Cerebellar nuclear complex (tissue), 1 donor: ENCODE results near the gene JAG2.
"Not testable (repeated sequence)": the region's sequence is repeated elsewhere in the genome, so short reads cannot be mapped to it uniquely, and the experiment has no call there.

Experiments
- DNase-seq, 2 experiments: peaks; one replicate each; lab custom pipeline; 2025; lab: John Stamatoyannopoulos, UW

The JAG2 gene

GRCh38 chr14:105116451-105117256 lies 51.9 kb downstream of the JAG2 start:
- no peak for DNase-seq

DNA sequence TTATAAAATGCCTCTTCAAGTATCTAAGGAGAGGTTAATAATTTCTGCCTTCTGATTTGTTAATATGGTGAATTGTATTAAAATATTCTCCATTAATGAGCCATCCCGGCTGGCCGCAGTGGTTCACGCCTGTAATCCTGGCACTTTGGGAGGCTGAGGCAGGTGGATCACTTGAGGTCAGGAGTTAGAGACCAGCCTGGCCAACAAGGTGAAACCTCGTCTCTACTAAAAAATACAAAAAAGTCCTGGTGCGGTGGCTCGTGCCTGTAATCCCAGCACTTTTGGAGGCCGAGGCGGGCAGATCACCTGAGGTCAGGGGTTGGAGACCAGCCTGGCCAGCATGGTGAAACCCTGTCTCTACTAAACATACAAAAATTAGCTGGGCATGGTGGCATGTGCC lies 59.3 kb downstream of the JAG2 start:
- not testable (repeated sequence) for DNase-seq

- DNase-seq, result no peak
Observed at GRCh38 chr14:105108516-105108864, 60.1 kb downstream of the JAG2 start.

DNA sequence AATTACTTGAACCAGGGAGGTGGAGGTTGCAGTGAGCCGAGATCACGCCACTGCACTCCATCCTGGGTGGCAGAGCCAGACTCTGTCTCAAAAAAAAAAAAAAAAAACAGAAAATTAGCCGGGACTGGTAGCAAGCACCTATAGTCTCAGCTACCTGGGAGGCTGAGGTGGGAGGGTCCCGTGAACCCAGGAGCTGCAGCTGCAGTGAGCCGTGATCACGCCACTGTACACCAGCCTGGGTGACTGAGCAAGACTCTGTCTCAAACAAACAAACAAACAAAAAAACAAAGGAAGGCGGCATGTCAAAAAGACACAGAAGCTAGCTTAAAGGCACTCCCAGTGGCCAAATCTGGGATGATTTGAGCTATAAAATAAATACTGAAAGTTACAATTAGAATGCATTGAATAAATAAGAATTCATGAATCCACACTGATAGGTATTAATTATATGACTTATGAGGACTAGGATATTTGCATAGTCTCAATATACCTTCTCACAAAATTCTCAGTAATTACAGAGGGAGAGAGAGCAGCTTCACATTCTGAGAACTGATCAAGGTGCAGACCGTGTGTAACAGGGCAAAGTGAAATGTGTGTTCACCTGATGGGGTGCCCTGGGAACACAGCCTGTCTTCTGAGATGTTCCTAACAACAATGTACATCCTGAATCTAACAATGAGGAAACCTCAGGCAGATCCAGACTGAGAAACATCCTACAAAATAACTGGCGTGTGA lies 60.6 kb downstream of the JAG2 start:
- DNase-seq, result no peak

GRCh38 chr14:105107351-105107750 lies 61.2 kb downstream of the JAG2 start:
- no peak for DNase-seq

GRCh38 chr14:105105158-105105557 lies 63.4 kb downstream of the JAG2 start:
- DNase-seq, result no peak

GRCh38 chr14:105102893-105103292 lies 65.7 kb downstream of the JAG2 start:
- no peak for DNase-seq

DNA sequence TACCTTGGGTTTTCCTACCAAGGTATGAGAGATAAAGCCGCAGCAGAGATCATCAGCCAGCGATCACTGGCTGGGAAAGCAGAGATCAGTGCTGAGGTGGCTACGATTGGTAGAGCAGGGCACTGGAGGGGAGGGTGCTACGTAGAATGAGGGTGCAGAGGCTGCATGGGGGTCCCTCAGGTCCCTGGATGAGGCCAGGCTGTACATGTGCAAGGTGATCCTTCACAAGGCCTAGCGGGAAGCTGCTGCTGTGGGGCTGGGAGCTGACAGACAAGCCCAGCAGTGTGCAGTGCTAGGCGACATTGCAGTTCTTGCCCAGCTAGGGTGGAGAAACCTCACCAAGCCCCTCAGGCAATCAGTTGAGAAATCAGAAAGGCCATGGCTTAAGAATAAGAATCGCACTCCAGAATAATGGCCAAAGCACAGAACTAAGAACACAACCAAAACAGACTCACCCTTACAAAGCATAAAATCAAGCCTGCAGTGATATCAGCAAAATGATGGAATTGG lies 66.2 kb downstream of the JAG2 start:
- DNase-seq, result no peak

DNA sequence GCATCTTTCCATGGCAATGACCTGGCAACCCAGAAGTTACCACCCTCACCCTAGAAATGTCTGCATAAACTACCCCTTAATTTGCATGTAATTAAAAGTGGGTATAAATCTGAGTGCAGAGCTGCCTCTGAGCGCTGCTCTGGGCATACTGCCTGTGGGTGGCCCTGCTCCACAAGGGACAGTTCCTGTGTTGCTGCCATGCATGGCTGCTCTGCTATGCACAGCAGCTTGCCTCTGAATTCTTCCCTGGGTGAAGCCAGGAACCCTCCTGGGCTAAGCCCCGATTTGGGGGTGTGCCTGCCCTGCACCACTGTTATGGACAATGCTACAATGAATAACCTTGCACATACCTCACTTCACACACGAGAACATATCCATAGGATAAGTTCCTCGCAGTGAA lies 67.7 kb downstream of the JAG2 start:
- no peak for DNase-seq

DNA sequence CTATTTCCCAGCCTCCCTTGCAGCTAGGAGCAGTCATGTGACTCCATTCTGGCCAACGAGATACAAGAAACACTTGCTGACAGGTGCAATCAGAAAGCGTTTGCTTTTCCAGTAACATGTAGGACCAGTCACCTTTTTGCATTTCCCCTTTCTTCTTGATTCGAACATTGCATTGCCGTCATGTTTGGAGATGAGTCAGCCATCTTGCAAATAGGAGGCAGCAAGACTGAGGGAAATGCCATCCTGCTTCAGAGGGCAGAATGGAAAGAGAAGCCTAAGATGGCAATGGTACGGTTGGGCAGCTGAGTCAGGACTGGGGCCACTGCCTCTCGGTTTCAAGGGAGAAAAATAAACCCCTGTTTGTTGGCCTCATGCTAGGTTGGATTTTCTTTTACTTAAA lies 68.8 kb downstream of the JAG2 start:
- DNase-seq, result no peak

DNA sequence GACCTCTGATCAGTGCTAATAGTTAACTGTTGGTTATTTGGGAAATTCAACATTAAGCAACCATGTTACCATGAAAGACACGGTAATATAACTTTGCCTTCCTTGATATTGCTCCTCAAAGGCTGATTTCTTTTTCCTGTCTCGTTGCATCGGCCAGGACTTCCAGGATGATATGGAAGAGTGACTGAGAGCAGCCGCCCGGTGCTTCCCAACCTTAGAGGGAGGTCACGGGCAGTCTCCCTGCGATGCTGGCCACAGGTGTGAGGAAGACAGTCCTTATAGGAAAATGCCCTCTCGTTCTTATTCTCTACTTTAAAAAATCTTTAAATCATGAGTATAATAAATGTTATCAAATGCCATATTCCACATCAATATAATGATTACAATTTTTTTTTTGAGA lies 70.3 kb downstream of the JAG2 start:
- no peak for DNase-seq

GRCh38 chr14:105097794-105098127 lies 70.8 kb downstream of the JAG2 start:
- DNase-seq, result no peak

- DNase-seq, result no peak
Observed at GRCh38 chr14:105096206-105096875, 72.2 kb downstream of the JAG2 start.

DNA sequence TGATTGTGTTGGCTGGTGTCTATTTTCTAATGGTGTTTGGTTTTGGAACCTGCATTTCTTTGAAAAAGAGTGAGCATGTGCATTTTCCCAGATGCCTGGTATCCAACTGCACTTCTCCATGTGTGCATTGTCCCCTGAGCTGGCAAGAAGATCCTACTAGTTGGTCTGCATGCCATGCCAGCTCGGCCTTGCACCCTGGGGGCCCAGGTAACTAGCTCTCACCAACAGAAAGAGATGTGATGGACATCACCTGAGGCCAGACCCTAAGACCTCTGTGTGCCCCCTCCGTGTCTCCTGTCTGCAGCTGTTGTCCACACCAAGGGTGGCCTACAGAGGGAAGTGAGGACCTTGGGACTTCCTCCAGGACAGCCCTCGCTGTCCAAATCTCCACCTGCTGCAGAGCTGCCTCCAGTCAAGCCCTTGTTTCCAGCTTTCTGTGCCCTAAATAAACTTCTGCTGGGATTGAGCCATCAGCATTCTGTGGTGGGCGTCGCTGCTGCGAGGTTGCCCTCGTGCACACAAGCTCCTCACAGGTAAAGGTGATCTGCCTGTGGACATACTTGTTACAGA lies 73.3 kb downstream of the JAG2 start:
- no peak for DNase-seq

- DNase-seq, result no peak
Observed at GRCh38 chr14:105094193-105094907, 74.2 kb downstream of the JAG2 start.

DNA sequence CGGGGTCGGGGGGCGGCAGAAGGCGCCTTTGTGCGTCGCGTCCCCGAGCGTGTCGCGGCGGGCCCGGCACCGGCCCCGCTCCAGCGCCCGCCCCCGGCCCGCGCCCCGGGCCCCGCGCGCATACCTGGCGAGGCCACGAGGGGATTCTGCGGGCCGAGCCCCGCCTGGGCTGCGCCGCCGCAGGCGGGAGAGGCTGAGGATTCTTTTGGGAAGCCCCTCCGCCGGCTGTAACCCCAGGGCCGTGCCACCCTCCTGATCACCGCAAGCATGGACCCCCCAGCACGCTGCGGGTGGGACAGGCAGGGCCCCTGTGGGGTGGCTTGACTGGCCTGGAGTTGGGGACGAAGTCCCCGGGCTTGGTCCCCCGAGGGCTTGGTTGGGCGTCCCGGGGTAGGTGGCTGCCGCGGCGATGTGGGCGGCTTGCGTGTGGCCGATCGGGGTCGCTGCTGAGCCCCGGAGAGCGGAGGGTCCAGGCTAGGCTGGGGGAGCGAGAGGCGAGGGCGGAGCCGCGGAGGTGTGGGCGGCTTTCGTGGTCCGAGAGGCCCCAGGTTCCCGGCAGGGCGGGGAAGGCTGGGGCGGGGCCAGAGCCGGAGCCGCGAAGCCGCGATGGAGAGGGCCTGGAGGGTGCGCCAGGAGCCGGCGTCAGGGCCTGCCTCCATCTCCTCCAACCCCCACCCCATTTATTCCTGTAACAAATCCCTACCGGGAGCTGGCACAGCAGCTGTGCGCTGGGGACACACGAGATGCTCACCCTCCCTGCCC lies 75.0 kb downstream of the JAG2 start:
- peak in 1 of 2 experiments; percentile 27 for DNase-seq

DNA sequence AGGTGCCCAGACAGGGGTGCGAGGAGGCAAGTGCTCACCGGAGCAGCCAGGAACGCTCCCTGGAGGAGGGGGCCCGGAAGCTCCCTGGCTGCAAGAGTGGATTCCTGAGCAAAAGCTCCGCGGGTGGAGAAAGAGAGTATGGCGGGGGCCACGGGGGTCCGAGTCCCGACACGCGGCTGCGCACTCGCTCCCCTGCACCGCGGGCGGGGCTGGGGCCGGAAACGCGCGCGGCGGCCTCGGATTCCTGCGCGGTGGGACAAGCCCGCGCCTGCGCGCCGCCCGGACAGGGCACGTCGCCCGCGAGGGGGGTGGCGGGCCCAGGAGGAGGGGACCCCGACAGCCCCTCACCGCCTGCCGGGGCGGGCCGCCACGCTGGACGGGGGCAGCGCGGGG lies 75.5 kb downstream of the JAG2 start:
- DNase-seq, result peak in 1 of 2 experiments; percentile 45

DNA sequence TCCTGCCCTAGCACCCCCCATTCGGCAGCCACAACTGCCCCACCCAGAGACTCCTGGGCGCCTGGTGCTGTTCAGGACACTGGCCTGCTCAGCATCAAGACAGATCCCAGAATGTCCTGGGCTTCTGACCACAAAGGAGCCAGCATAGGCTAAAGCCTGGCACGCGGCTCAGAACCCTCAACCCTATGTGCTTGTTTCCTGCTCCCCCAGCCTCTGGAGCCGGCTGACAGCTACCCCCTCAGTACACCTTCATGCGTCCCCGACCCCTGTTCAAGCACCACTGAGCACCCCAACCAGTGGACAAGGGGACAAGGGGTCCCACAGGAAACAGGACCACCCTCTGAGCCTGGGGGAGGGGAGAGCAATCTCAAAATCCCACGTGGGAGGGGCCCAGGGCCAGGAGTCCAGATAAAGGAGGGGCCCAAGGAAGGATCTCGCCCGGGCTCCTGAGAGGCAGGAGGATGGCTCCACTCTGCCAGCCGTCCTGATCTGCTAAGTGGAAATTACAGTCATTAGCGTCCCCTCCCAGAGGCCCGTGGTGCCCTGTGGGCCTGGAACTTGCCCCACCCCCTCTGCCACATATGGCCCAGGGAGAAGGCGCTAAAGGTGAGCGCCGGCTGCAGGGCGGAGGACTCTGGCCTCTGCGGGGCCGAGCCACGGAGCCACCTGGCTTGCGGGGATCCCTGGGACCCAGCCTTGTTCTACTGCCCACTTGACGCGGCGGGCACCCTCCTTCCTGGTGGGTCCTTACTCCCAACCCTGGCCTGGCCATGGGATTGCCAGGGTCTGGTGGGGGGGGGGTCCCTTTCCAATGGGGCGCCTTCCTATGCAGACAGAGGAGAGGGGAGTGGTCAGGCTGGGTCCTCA lies 76.2 kb downstream of the JAG2 start:
- DNase-seq, result no peak

DNA sequence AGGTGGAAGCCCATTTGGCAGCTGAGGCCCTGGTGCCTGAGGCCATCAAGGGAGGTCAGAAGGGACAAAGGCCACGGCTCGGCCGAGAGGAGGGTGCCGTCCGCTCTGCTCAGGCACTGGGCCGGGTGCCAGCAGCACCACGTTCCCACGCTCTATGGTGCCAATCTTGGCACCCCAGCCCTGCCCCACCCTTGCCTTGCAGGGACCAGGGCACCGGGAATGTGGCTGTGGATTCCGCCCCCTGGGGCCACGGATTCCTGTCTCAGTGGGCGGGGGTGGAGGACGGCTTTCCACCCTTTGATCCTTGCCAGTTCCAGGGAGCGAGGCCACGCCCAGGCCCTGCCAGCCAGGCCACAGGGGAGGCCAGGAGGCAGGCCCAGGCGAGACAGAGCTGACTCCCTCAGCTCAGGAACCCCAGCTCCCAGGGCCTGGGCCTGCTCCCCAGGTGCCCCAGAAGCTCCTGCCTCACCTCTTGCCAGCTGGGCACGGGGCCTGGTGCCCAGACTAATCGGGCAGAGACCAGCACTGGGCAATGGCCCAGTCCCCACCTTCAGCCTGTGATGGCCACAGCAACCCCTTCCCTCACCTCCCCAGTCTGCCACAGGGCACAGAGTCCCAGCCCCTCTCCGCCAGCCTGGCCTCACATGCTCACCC lies 76.9 kb downstream of the JAG2 start:
- no peak for DNase-seq

GRCh38 chr14:105091054-105091516 lies 77.5 kb downstream of the JAG2 start:
- DNase-seq, result no peak
